ENCODE results near the gene ACSF3.

- TF ChIP-seq CTCF (IDR thresholded peaks at IDR 0.05 in 2 of 3, conservative IDR thresholded peaks at IDR 0.05 in 1 of 3; ENCODE audit: borderline replicate concordance in 1 of 3, insufficient read depth in 1 of 3, low read depth in 2 of 3, low read length in 2 of 3), result no peak
- no peak for TF ChIP-seq POLR2AphosphoS5 (IDR thresholded peaks at IDR 0.05; ENCODE audit: low read depth, low read length)
- no peak for TF ChIP-seq ELF1 (IDR thresholded peaks at IDR 0.05; ENCODE audit: borderline replicate concordance, low read depth)
- TF ChIP-seq SRF (IDR thresholded peaks at IDR 0.05; ENCODE audit: low read depth), result no peak
- TF ChIP-seq ZBTB33 (IDR thresholded peaks at IDR 0.05; ENCODE audit: extremely low read depth, insufficient replicate concordance, low read length), result no peak
Measured at GRCh38 chr16:89074803-89075688, 18.6 kb upstream of the ACSF3 start.
